PC-9 (cell line): ENCODE measurements around the gene PAF1.

Experiments
- CTCF ChIP-seq: fragments of 200-600 bp; sonication (generic); conservative IDR thresholded peaks from 2 replicates; pipeline ENCODE4 v1.6.1; 2017; ENCODE audit warnings: mixed run types, antibody characterized with exemption, mild to moderate bottlenecking, moderate library complexity
- EZH2 ChIP-seq: fragments of 200-600 bp; sonication (generic); IDR thresholded peaks from 2 replicates; pipeline ENCODE4 v1.8.0; 2017; ENCODE audit warnings: antibody characterized with exemption, low read depth

- TF ChIP-seq EZH2 (no peak), CTCF (no peak)
These were observed 39.3 kb downstream of the PAF1 start for GRCh38 chr19:39351537-39352064.
